H9 (cell line): ENCODE results near the gene XCL2. TPM values are rescaled to one million over a fixed set of nuclear protein-coding genes. Genes with fewer than 3 reads are reported as not detected.

Experiments used
- DNase-seq: peaks from one replicate; pipeline ENCODE4 v3.0.0-alpha.2; 2017
- H2AFZ ChIP-seq: one replicate; pipeline ENCODE4 v1.6.1; 2013; ENCODE audit warnings: mild to moderate bottlenecking, low read length, control low read depth, moderate library complexity
- H2AK5ac ChIP-seq: 2 replicates; pipeline ENCODE4 v1.6.1; 2013; ENCODE audit warnings: low read length, control low read depth, mixed read lengths; ENCODE audit not compliant: insufficient read length
- H2BK120ac ChIP-seq: one replicate; pipeline ENCODE4 v1.6.1; 2013; ENCODE audit warnings: low read depth, mild to moderate bottlenecking, low read length, control low read depth, inconsistent platforms; ENCODE audit not compliant: poor library complexity, severe bottlenecking
- H2BK12ac ChIP-seq: 2 replicates; pipeline ENCODE4 v1.6.1; 2013; ENCODE audit warnings: low read length, control low read depth, mixed read lengths, low read depth; ENCODE audit not compliant: insufficient read length
- H2BK15ac ChIP-seq: 2 replicates; pipeline ENCODE4 v1.6.1; 2013; ENCODE audit warnings: low read depth, low read length, control low read depth
- H2BK20ac ChIP-seq: one replicate; pipeline ENCODE4 v1.6.1; 2013; ENCODE audit warnings: low read depth, mild to moderate bottlenecking, low read length, control low read depth, inconsistent platforms; ENCODE audit not compliant: poor library complexity, severe bottlenecking
- H2BK5ac ChIP-seq: 2 replicates; pipeline ENCODE4 v1.6.1; 2013; ENCODE audit warnings: low read length, control low read depth, mixed read lengths; ENCODE audit not compliant: insufficient read length
- H3K14ac ChIP-seq: 2 replicates; pipeline ENCODE4 v1.6.1; 2013; ENCODE audit warnings: low read length, control low read depth; ENCODE audit not compliant: insufficient read depth
- H3K18ac ChIP-seq: 2 replicates; pipeline ENCODE4 v1.6.1; 2013; ENCODE audit warnings: low read depth, mild to moderate bottlenecking, mixed read lengths, low read length, control low read depth; ENCODE audit not compliant: insufficient read length
- H3K23ac ChIP-seq: 2 replicates; pipeline ENCODE4 v1.6.1; 2013; ENCODE audit warnings: low read length, control low read depth, mixed read lengths, low read depth; ENCODE audit not compliant: insufficient read length
- H3K23me2 ChIP-seq: 2 replicates; pipeline ENCODE4 v1.6.1; 2013; ENCODE audit warnings: low read depth, mild to moderate bottlenecking, mixed read lengths, low read length, control low read depth; ENCODE audit not compliant: insufficient read length, poor library complexity, severe bottlenecking
- H3K27ac ChIP-seq: 2 replicates; pipeline ENCODE4 v1.5.1; 2013; ENCODE audit warnings: low read length, control low read depth, mixed read lengths, low read depth; ENCODE audit not compliant: insufficient read length
- H3K27me3 ChIP-seq: 2 replicates; pipeline ENCODE4 v1.6.1; 2013; ENCODE audit warnings: low read length, control low read depth, inconsistent platforms; ENCODE audit not compliant: insufficient read depth
- H3K4ac ChIP-seq: 2 replicates; pipeline ENCODE4 v1.6.1; 2013; ENCODE audit warnings: low read depth, mild to moderate bottlenecking, control low read depth, inconsistent platforms, low read length, moderate library complexity
- H3K4me1 ChIP-seq: 2 replicates; pipeline ENCODE4 v1.6.1; 2013; ENCODE audit warnings: low read length, control low read depth, inconsistent platforms; ENCODE audit not compliant: insufficient read depth
- H3K4me2 ChIP-seq: 2 replicates; pipeline ENCODE4 v1.6.1; 2013; ENCODE audit warnings: low read length, control low read depth, mixed read lengths; ENCODE audit not compliant: insufficient read length, insufficient read depth
- H3K56ac ChIP-seq: 2 replicates; pipeline ENCODE4 v1.6.1; 2013; ENCODE audit warnings: low read depth, mild to moderate bottlenecking, mixed read lengths, low read length, control low read depth; ENCODE audit not compliant: insufficient read length
- H3K79me1 ChIP-seq: 2 replicates; pipeline ENCODE4 v1.6.1; 2013; ENCODE audit warnings: low read depth, mild to moderate bottlenecking, moderate library complexity, low read length, control low read depth, inconsistent platforms; ENCODE audit not compliant: insufficient read depth, poor library complexity, severe bottlenecking
- H3K79me2 ChIP-seq: 2 replicates; pipeline ENCODE4 v1.6.1; 2013; ENCODE audit warnings: low read length, control low read depth, inconsistent platforms; ENCODE audit not compliant: insufficient read depth
- H3K9ac ChIP-seq: 2 replicates; pipeline ENCODE4 v1.6.1; 2013; ENCODE audit warnings: low read length, control low read depth, mixed read lengths; ENCODE audit not compliant: insufficient read length; ENCODE audit errors: extremely low read depth
- H3K9me3 ChIP-seq: one replicate; pipeline ENCODE4 v1.6.1; 2013; ENCODE audit warnings: low read depth, low read length, inconsistent platforms; ENCODE audit not compliant: control insufficient read depth
- H3T11ph ChIP-seq: one replicate; pipeline ENCODE4 v1.6.1; 2013; ENCODE audit warnings: mild to moderate bottlenecking, low read length, control low read depth, inconsistent platforms
- H4K20me1 ChIP-seq: one replicate; pipeline ENCODE4 v1.6.1; 2013; ENCODE audit not compliant: control insufficient read depth, insufficient read length, insufficient read depth
- H4K5ac ChIP-seq: 2 replicates; pipeline ENCODE4 v1.6.1; 2013; ENCODE audit warnings: low read depth, mild to moderate bottlenecking, mixed read lengths, low read length, control low read depth; ENCODE audit not compliant: insufficient read length
- H4K8ac ChIP-seq: replicated peaks from 2 replicates; pipeline ENCODE4 v1.6.1; 2013; ENCODE audit warnings: low read length, control low read depth, mixed read lengths, low read depth; ENCODE audit not compliant: insufficient read length
- H4K91ac ChIP-seq: 2 replicates; pipeline ENCODE4 v1.6.1; 2013; ENCODE audit warnings: low read depth, mild to moderate bottlenecking, moderate library complexity, mixed read lengths, low read length, control low read depth; ENCODE audit not compliant: insufficient read length
- H3K27ac Mint-ChIP-seq, 3 experiments: 2 replicates in 2 of 3; 3 replicates in 1 of 3; pipeline ENCODE4 v1.8.0; 2020 to 2021; ENCODE audit warnings: mixed read lengths in 3 of 3, mild to moderate bottlenecking in 1 of 3, moderate library complexity in 1 of 3
- H3K27me3 Mint-ChIP-seq: 2 replicates; pipeline ENCODE4 v1.8.0; 2021; ENCODE audit warnings: low read depth, mild to moderate bottlenecking, moderate library complexity, mixed read lengths
- H3K36me3 Mint-ChIP-seq, 3 experiments: 2 replicates in 2 of 3; 3 replicates in 1 of 3; pipeline ENCODE4 v1.8.0; 2020 to 2021; ENCODE audit warnings: low read depth in 3 of 3, mixed read lengths in 3 of 3; ENCODE audit not compliant: insufficient read depth in 1 of 3
- H3K4me1 Mint-ChIP-seq, 2 experiments: 2 replicates each; pipeline ENCODE4 v1.8.0; 2020; ENCODE audit warnings: mixed read lengths in 2 of 2
- H3K4me3 Mint-ChIP-seq, 2 experiments: 2 replicates in 1 of 2; 3 replicates in 1 of 2; pipeline ENCODE4 v1.8.0; 2020 to 2021; ENCODE audit warnings: mild to moderate bottlenecking in 2 of 2, mixed read lengths in 2 of 2, moderate library complexity in 1 of 2
- H3K9me3 Mint-ChIP-seq, 2 experiments: 2 replicates in 1 of 2; 3 replicates in 1 of 2; pipeline ENCODE4 v1.8.0; 2020; ENCODE audit warnings: mild to moderate bottlenecking in 2 of 2, mixed read lengths in 2 of 2, moderate library complexity in 1 of 2
- WGBS: extraction: QIAGEN DNeasy Blood & Tissue Kit; methylation state at CpG from one replicate; pipeline ENCODE4 v1.1.7; 2013; ENCODE audit warnings: missing lambda C conversion rate, low lambda C conversion rate, mixed read lengths; ENCODE audit not compliant: insufficient read length; ENCODE audit errors: extremely low coverage; 5-methylcytosine and 5-hydroxymethylcytosine counted together
- total RNA-seq: library from RNA; stranded (reverse); gene quantifications from 2 replicates; pipeline ENCODE4 v1.2.1, GENCODE V29; 2021
- TF ChIP-seq, protein P1 (sequence below): fragments of 200-600 bp; sonication (generic); conservative IDR thresholded peaks from 3 replicates; pipeline ENCODE4 v1.8.0; 2021; ENCODE audit warnings: antibody characterized with exemption, mild to moderate bottlenecking

The XCL2 gene
- total RNA-seq, 1 experiment from 2014 or later = not detected

DNA sequence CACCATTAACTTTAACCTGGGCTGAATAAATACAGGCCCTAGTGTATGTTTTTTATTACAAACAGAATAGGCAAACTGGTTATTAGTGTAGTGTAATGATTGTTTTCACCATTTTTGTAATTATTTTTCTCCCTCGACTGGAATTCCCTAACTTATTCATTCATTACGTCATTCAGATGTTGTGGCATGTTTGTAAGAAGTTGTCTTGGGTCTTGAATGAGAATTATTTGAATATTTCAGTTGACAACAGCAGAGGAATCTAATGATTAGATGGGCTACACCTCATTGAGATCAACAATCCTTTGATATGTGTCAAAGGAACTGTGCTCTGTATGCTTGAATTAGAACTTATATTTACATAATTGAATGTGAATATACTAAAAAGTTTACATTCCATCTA is 45.4 kb upstream of the XCL2 start:
- H2BK120ac ChIP-seq = no peak overlapping the region
- no CpG with 5 or more reads among the region's 2 CpGs for WGBS
- H2BK5ac ChIP-seq = no peak overlapping the region
- H2BK12ac ChIP-seq = no peak overlapping the region
- H4K8ac ChIP-seq = no peak overlapping the region
- no peak overlapping the region for H3T11ph ChIP-seq
- no peak overlapping the region for H3K23ac ChIP-seq
- no peaks in the 10 kb centered on the region for H3K23me2 ChIP-seq
- no peaks in the 10 kb centered on the region for H4K20me1 ChIP-seq
- no peak overlapping the region for H2AK5ac ChIP-seq
- Mint-ChIP-seq H3K4me3 (no peak overlapping the region), H3K4me1 (no peaks in the 10 kb centered on the region), H3K27me3 (no peaks in the 10 kb centered on the region), H3K27ac (no peak overlapping the region), H3K9me3 (no peaks in the 10 kb centered on the region; a peak in 1 of 5 replicates), H3K36me3 (no peaks in the 10 kb centered on the region; a peak in 1 of 7 replicates)
- H4K5ac ChIP-seq = no peak overlapping the region
- H3K18ac ChIP-seq = no peak overlapping the region
- H2BK20ac ChIP-seq = no peak overlapping the region
- TF ChIP-seq, protein P1, sequence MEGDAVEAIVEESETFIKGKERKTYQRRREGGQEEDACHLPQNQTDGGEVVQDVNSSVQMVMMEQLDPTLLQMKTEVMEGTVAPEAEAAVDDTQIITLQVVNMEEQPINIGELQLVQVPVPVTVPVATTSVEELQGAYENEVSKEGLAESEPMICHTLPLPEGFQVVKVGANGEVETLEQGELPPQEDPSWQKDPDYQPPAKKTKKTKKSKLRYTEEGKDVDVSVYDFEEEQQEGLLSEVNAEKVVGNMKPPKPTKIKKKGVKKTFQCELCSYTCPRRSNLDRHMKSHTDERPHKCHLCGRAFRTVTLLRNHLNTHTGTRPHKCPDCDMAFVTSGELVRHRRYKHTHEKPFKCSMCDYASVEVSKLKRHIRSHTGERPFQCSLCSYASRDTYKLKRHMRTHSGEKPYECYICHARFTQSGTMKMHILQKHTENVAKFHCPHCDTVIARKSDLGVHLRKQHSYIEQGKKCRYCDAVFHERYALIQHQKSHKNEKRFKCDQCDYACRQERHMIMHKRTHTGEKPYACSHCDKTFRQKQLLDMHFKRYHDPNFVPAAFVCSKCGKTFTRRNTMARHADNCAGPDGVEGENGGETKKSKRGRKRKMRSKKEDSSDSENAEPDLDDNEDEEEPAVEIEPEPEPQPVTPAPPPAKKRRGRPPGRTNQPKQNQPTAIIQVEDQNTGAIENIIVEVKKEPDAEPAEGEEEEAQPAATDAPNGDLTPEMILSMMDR = no peak
- H2AFZ ChIP-seq = no peak overlapping the region
- no peak overlapping the region for H3K4me2 ChIP-seq
- no peaks in the 10 kb centered on the region for H3K4me1 ChIP-seq
- H3K4ac ChIP-seq = no peak overlapping the region
- no peak overlapping the region for H2BK15ac ChIP-seq
- no peak overlapping the region for H3K27ac ChIP-seq
- H3K9me3 ChIP-seq = no peaks in the 10 kb centered on the region
- H3K79me2 ChIP-seq = no peaks in the 10 kb centered on the region
- DNase-seq = no peak
- no peak overlapping the region for H3K14ac ChIP-seq
- H3K27me3 ChIP-seq = no peaks in the 10 kb centered on the region
- no peaks in the 10 kb centered on the region for H3K79me1 ChIP-seq
- H3K56ac ChIP-seq = no peak overlapping the region
- H4K91ac ChIP-seq = no peak overlapping the region
- no peak overlapping the region for H3K9ac ChIP-seq
